Right cardiac atrium (tissue), 5 donors: ENCODE results near the gene VPS18. TPM values are rescaled to one million over a fixed set of nuclear protein-coding genes. Genes with fewer than 3 reads are reported as not detected.
A peak's percentile ranks its signal among the peaks of the same experiment; 100 is the strongest.

Source experiments
- ATAC-seq, 2 donors: fragments of 200-7000 bp; cut with Tn5 transposase; one replicate each; pipeline versions ENCODE4 v1.8.0 to v1.9.1; 2020; ENCODE audit warnings: moderate library complexity in 2 of 2, mild to moderate bottlenecking in 1 of 2
- DNase-seq, 3 donors: peaks; one replicate each; pipeline ENCODE4 v3.0.0-alpha.2; 2020
- H3K27ac ChIP-seq: one replicate; pipeline ENCODE4 v1.5.1; 2013; ENCODE audit warnings: mild to moderate bottlenecking, low read length, control low read depth, moderate library complexity
- H3K27me3 ChIP-seq: one replicate; pipeline ENCODE4 v1.6.1; 2013; ENCODE audit not compliant: control insufficient read depth, insufficient read depth
- H3K4me1 ChIP-seq: one replicate; pipeline ENCODE4 v1.6.1; 2013; ENCODE audit warnings: low read length; ENCODE audit not compliant: control insufficient read depth, insufficient read depth
- H3K4me3 ChIP-seq: one replicate; pipeline ENCODE4 v1.5.1; 2013; ENCODE audit warnings: low read length, control low read depth
- H3K9me3 ChIP-seq: one replicate; pipeline ENCODE4 v1.6.1; 2013; ENCODE audit warnings: low read length; ENCODE audit not compliant: control insufficient read depth
- WGBS: extraction: QIAGEN DNeasy Blood & Tissue Kit; methylation state at CpG from one replicate; pipeline ENCODE4 v1.1.7; 2013; 5-methylcytosine and 5-hydroxymethylcytosine counted together
- intact Hi-C, 4 donors: fragments of 100-400 bp; cut with DNase I; formaldehyde crosslinking; loops; one replicate each; pipeline versions ENCODE4 v1.11.0 to v1.14.0; 2022 to 2023
- long read RNA-seq, 4 donors: library from polyadenylated mRNA; unstranded; transcript quantifications; one replicate each; pipeline ENCODE4 v2.0.0, GENCODE V29; 2020 to 2021
- polyA plus RNA-seq: library from polyadenylated mRNA; stranded (reverse); fragments of 200-250 nt; gene quantifications from one replicate; pipeline ENCODE4 v1.2.3, GENCODE V29; 2013
- total RNA-seq, 4 donors: library from RNA; stranded (reverse); fragmentation: NEBNext Ultra II Directional; extraction: Animal tissue kit (Norgen Biotek cat#: 25700); gene quantifications; one replicate each; pipeline ENCODE4 v1.2.1, GENCODE V29; 2021
- donor health status: healthy with polysubstance abuse.
- donor health status: DM: no; HTN: yes; CAD: no.
- donor health status: DM: no; HTN: no; CAD: no.
- donor health status: DM: no; HTN: yes; CAD: no; lungs with severe emphysema.
- donor health status: DM: yes; HTN: yes; CAD: no.

The VPS18 gene
- total RNA-seq (10 to 100 TPM; 17.6 to 21.0 (median 19.4) TPM), polyA plus RNA-seq (12.7 TPM)
- long read RNA-seq, donor 1, transcript VPS18-201 (5 exons, 3,895 nt): major isoform, 40 of 68 reads
- long read RNA-seq, donor 1, partial matches to known transcripts: 25 of 68 reads
- long read RNA-seq, donor 1, other reads (novel, unspliced or antisense): 3 of 68 reads
- long read RNA-seq, donor 2, transcript VPS18-201 (5 exons, 3,895 nt): major isoform, 25 of 40 reads
- long read RNA-seq, donor 2, partial matches to known transcripts: 10 of 40 reads
- long read RNA-seq, donor 2, other reads (novel, unspliced or antisense): 5 of 40 reads
- long read RNA-seq, donor 3, transcript VPS18-202 (4 exons, 873 nt): minor isoform, 6 of 124 reads
- long read RNA-seq, donor 3, transcript VPS18-201 (5 exons, 3,895 nt): major isoform, 74 of 124 reads
- long read RNA-seq, donor 3, partial matches to known transcripts: 29 of 124 reads
- long read RNA-seq, donor 3, other reads (novel, unspliced or antisense): 15 of 124 reads
- long read RNA-seq, donor 4, transcript VPS18-201 (5 exons, 3,895 nt): major isoform, 16 of 29 reads
- long read RNA-seq, donor 4, partial matches to known transcripts: 10 of 29 reads
- long read RNA-seq, donor 4, other reads (novel, unspliced or antisense): 2 of 29 reads

- peak; percentile 98 to 100 (median 99) for DNase-seq
- H3K27ac ChIP-seq: peak within 1 kb of the TSS; percentile 80
- H3K9me3 ChIP-seq: no peaks in the 10 kb centered on the region
- peaks cover 6% of the 10 kb centered on the region for H3K4me1 ChIP-seq
- intact Hi-C loops: loop anchor here in 2 of 4 donors (5.0 to 10.0 kb wide), 3 partner anchors 37 to 217 kb away; partner anchors contain the start of gene RAD51 (in 1 of the 2)
- 3% methylated on average over 55 of the region's 55 CpGs for whole genome bisulfite sequencing
- H3K27me3 ChIP-seq: no peaks in the 10 kb centered on the region
- ATAC-seq: peak; percentile 98
- peak within 1 kb of the TSS; percentile 82 for H3K4me3 ChIP-seq
Observed at GRCh38 chr15:40893733-40894680, at the start of gene VPS18. TSS of gene VPS18 (plus strand) at chr15:40894450. CDS start at chr15:40894769, 319 bp downstream.

GRCh38 chr15:40844696-40845030 is 49.6 kb upstream of the VPS18 start:
- Histone ChIP-seq H3K9me3 (no peaks in the 10 kb centered on the region), H3K4me1 (peaks cover 2% of the 10 kb centered on the region), H3K27ac (no peak overlapping the region), H3K27me3 (no peaks in the 10 kb centered on the region), H3K4me3 (peak overlapping the region; percentile 41)
- 2% methylated on average over 28 of the region's 28 CpGs for WGBS
- DNase-seq (peak in 2 of 3 donors; percentile 60 to 72), ATAC-seq (peak; percentile 38 to 53)
- intact Hi-C loops: no loop called here

GRCh38 chr15:40845036-40845435 is 49.2 kb upstream of the VPS18 start:
- H3K4me1 ChIP-seq: peaks cover 2% of the 10 kb centered on the region
- no peaks in the 10 kb centered on the region for H3K9me3 ChIP-seq
- WGBS: 55% methylated on average over 12 of the region's 12 CpGs
- no peak overlapping the region for H3K27ac ChIP-seq
- intact Hi-C loops: no loop called here
- peak overlapping the region; percentile 41 for H3K4me3 ChIP-seq
- no peak for DNase-seq
- no peak for ATAC-seq
- H3K27me3 ChIP-seq: no peaks in the 10 kb centered on the region

- Histone ChIP-seq H3K27ac (no peak overlapping the region), H3K27me3 (no peaks in the 10 kb centered on the region), H3K4me3 (no peak overlapping the region), H3K9me3 (no peaks in the 10 kb centered on the region), H3K4me1 (peaks cover 2% of the 10 kb centered on the region)
- no peak for DNase-seq
- intact Hi-C loops: no loop called here
- WGBS: 83% methylated on average over 8 of the region's 8 CpGs
- no peak for ATAC-seq
Observed at GRCh38 chr15:40845511-40846284, 48.6 kb upstream of the VPS18 start.

GRCh38 chr15:40846841-40847222 is 47.4 kb upstream of the VPS18 start:
- intact Hi-C loops: no loop called here
- DNase-seq: no peak
- Histone ChIP-seq H3K9me3 (no peaks in the 10 kb centered on the region), H3K27ac (no peak overlapping the region), H3K4me3 (no peak overlapping the region), H3K27me3 (no peaks in the 10 kb centered on the region), H3K4me1 (peaks cover 2% of the 10 kb centered on the region)
- ATAC-seq: no peak

GRCh38 chr15:40847223-40847961 is 46.9 kb upstream of the VPS18 start:
- intact Hi-C loops: no loop called here
- no peaks in the 10 kb centered on the region for H3K27me3 ChIP-seq
- peaks cover 2% of the 10 kb centered on the region for H3K4me1 ChIP-seq
- H3K27ac ChIP-seq: no peak overlapping the region
- no peak overlapping the region for H3K4me3 ChIP-seq
- WGBS: 74% methylated on average over 7 of the region's 7 CpGs
- ATAC-seq (peak; percentile 63 to 70), DNase-seq (peak; percentile 28 to 81 (median 74))
- no peaks in the 10 kb centered on the region for H3K9me3 ChIP-seq

GRCh38 chr15:40850576-40851112 is 43.6 kb upstream of the VPS18 start:
- DNase-seq (no peak), ATAC-seq (no peak)
- 84% methylated on average over 8 of the region's 8 CpGs for WGBS
- H3K9me3 ChIP-seq: no peaks in the 10 kb centered on the region
- intact Hi-C loops: loop anchor here in 1 of 4 donors (5.0 kb wide), 1 partner anchor 337 kb away; no protein-coding TSS in a partner anchor
- H3K4me1 ChIP-seq: no peaks in the 10 kb centered on the region
- H3K27ac ChIP-seq: no peak overlapping the region
- no peaks in the 10 kb centered on the region for H3K27me3 ChIP-seq
- no peak overlapping the region for H3K4me3 ChIP-seq

GRCh38 chr15:40852529-40852928 is 41.7 kb upstream of the VPS18 start:
- Histone ChIP-seq H3K27me3 (no peaks in the 10 kb centered on the region), H3K4me3 (no peak overlapping the region), H3K4me1 (no peaks in the 10 kb centered on the region), H3K9me3 (no peaks in the 10 kb centered on the region), H3K27ac (no peak overlapping the region)
- 94% methylated on average over 5 of the region's 5 CpGs for WGBS
- DNase-seq (no peak), ATAC-seq (no peak)
- intact Hi-C loops: loop anchor here in 1 of 4 donors (5.0 kb wide), 1 partner anchor 335 kb away; no protein-coding TSS in a partner anchor

- WGBS: 90% methylated on average over 16 of the region's 16 CpGs
- H3K9me3 ChIP-seq: no peaks in the 10 kb centered on the region
- H3K4me3 ChIP-seq: no peak overlapping the region
- no peaks in the 10 kb centered on the region for H3K4me1 ChIP-seq
- ATAC-seq: no peak
- intact Hi-C loops: loop anchor here in 1 of 4 donors (5.0 kb wide), 1 partner anchor 334 kb away; no protein-coding TSS in a partner anchor
- H3K27ac ChIP-seq: no peak overlapping the region
- DNase-seq: no peak
- no peaks in the 10 kb centered on the region for H3K27me3 ChIP-seq
Observed at GRCh38 chr15:40853241-40853890, 40.9 kb upstream of the VPS18 start.
